HG03135 (cell line): Measurements from ENCODE around the gene R3HDM2.
A peak's percentile ranks its signal among the peaks of the same experiment; 100 is the strongest.

Experiments
- ATAC-seq: cut with Tn5 transposase; IDR thresholded peaks from one replicate; pipeline ENCODE4 v1.9.1; 2021; ENCODE audit warnings: mild to moderate bottlenecking, moderate library complexity; ENCODE audit not compliant: unreplicated experiment

R3HDM2 gene

DNA sequence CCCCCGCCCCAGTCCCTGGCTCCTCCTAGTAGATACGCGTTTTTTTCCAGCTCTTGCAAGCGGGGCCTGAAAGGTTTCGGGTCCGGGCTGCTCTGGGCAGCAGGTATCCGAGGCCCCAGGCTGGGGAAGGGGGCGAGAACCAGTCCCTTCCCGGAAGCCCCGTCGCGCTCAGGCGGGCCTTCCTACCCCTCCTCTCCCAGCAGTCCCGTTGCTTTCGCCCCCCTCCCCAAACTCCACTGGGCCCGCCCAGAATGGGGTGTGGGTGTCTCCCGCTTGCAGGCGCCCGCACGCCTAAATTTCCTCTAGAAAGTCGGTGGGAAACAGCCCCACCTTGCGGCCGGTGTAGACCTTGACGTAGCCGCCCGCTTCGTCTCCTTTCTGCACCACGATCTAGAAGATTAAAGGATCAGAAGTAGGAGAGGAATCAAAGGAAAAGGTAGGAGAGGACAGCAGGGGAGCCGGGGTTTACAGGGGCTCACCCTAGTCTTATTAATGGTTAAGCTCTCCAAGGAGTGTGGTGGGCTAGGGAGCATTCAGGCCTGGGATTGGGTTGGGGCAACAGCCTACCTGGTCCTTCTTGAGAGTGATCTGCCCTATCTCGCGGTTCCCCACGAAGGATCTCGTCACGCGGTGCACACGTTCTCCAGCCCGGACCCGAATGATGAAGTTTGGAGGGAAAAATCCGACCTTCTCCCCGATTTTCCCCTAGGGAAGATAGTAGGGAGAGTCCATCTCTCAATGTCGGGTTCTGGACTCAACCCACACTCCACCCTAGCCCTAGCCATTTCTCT, 187.1 kb downstream of the R3HDM2 start:
- no peak for ATAC-seq

DNA sequence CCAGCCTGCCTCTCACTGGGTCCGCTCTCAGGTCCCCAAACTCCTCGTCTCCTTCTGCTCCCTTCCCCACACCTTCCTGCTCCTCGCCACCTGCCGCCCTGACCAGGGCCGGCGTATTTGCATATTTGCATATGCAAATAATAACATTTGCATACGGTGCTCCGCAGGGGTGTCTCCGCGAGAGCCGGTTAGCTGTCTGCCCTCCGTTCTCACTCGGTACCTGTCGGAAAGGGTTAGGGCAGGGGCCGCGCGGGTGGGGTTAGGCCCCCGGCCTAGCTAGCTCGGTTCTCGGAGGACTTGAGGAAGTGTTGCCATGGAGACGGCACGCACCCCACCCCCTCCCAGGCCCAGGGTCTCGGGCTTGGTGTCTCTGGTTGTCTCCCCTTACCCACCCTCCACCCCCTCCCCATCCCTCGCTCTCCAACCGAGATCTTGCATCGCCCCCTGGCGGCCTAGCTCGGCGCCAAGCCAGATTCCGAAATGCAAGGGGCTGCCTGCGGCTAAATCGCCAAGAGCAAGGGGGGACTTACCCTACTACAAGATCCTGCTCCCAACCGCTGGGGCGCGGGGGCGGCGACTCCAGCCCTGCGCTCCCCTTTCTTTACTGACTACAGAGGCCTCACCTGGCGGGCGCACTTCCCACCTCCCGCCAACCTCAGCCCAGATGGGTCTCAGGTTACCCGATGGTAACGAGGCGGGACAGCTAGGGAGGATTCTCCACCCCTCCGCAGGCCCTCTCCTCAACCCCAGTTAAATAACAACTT, 188.0 kb downstream of the R3HDM2 start:
- peak; percentile 42 for ATAC-seq

DNA sequence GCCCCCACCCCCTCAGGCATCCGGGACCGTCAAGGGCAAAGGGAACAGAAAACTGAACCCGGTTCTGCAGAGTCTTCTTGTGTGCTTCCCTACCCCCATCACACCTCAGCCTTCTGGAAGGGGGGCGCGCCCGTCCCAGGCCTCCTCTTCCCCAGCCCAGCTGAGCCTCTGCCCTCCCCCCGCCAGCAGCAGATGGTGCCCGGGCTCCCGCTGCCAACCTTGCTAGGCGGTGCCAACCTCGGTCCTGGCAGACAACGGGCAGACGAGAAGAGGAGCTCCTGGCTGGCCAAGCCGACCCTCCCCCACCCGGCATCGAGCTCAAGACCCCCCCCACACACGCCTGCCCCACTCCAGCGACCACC, 188.5 kb downstream of the R3HDM2 start:
- ATAC-seq = no peak

DNA sequence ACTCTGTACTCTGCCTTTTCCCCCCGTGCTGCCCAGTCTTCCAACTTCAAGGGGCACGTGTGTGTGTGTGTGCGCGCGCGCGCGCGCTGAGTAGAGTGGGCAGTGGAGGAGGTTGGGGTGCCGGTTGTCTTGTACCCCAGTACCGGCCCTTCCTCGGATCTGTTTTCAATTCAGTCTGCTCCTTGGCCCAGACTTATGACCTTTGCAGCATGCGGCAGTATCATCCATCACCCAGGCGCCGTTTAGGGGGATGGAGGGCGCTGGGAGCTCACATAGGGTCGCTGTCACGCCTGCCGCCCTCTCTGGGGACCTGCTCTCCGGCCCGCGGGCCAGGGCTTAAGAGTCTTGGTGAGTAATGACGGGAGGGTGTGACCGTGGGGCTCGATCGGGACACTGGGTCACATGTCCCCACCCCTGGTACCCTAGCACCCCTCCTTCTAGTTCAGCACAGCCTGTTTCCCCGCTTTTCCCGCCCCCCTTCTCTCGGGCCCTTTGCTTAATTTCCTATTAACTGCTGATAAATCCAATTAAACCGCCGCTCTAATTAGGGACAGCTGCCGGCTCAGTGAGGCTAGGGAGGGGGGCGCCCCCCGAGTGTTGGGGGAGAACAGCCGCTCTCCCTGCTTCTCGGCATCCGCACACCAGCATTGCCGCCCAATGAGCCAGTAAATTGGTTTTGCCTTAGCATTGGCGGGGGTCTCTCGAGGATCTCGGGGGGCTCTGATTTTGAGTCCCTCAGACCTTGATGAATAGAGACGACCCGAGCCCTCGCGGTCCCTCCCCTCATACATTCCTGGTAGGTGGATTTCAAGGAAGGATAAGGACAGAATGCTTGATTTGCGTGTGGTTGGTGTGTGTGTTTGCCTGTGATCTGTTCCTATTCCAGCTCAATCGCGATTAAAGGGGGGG, 189.2 kb downstream of the R3HDM2 start:
- ATAC-seq = no peak

DNA sequence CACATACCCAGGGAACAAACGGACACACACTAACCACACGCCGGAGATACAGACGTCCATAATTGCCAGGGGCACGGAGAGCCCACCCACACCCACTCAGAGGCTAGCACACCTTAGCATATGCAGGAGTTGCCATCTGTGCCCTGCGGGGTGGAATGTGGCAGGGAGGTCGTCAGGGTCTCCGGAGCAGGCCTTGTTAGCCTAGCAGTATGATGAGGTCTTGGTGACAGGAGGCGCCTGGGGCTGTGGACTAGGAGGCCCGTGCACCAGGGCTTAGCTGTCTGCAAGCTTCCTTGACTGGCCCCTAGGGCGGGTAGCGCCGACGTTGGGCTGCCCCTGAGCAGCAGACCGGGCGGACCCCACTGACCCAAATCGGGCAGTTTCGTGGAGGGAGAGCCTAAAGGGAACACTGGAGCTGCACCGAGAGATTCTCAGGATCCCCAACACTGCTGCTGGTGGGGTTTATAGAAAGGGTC, 189.9 kb downstream of the R3HDM2 start:
- ATAC-seq = no peak

DNA sequence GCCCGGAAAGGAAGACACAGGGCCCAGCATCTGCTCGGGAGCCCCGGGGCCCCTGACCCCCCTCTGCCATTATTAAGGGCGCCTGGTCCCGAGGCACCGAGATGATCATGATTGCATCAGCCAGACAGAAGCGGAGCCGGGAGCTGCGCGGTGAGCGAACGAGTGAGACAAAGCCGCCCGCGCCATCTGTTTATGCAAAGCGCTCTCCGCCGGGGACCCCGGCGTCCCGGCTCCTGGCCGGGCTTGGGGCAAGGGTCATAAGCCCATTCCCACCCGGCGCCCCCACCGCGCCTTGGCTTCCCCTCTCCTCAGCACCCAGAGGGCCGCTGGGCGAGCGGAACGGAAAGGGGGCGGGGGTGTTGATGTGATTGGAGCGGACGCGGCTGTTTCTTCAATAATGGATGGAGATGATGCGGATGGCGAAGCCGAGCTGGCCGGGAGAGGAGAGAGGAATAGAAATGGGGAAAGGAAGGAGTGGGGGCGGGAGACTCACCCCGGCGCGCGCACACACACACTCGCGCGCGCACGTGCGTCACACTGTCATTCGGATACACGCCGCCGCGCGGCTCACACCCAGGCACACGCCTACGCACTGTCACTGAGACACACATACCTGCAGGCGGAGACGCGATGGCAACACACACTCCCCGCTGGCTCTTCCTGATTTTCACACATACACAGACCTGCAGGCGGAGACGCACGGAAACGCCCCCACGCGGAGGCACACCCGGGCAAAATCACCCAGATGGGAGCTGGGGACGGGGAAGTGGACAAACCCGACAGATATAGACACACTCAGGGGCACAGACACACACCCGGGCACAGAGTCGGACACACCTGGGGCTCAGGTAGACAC, 190.5 kb downstream of the R3HDM2 start:
- no peak for ATAC-seq

DNA sequence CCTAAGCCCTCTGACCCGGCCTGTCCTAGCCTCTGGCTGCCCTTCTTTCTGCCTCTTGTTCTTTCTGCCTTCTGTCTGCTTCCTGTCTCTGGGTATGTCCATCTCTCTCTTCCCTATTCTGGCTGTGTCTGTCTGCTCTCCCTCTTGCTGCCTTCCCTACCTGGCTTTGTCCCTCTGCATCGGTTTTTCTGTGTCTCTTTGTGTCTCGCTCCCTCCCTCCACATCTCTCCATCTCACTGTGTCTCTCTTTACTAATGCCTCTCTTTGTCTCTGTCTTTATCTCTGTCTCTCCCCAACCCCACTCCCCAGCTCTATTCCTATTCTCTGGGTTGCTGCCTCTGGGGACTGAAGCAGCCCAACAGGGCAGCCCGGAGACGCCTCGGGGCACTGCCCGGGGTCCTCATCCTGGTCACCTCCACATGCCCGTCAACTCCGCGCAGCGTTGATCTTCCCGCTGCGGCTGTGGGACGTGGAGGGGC, 191.2 kb downstream of the R3HDM2 start:
- no peak for ATAC-seq

DNA sequence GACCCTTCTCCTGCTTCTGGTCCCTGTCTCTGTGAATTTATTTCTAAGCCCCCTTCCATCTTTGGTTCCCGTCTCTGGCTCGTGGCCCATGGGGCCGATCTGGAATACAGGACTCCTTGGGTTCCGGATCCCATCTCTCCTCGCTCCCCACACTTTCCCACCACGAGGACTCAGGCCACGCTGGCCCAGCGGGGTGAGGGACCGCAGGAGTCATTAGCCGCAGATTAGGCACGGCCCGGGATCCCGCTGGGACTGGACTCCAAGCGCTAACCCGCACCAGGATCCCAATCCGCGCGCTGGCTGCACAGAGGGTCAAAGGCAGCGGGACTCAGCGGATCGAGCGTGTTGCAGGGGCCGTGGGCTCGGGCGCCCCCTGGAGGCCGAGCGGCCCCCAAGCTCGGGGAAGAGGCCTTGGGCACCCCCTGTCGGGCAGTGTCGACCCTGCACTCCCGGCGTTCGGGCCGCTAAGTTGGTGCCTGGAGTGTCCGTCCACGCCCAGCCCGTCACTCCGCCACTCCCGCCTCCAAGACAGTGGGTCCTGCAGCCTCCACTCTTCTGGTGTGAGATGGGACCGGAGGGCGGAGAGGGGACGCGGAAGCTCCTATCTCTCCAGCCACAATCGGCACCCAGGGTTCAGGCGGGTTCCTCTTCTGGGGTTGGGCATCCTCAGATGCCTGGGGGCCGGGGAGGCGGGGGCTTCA, 191.8 kb downstream of the R3HDM2 start:
- ATAC-seq = peak; percentile 49

DNA sequence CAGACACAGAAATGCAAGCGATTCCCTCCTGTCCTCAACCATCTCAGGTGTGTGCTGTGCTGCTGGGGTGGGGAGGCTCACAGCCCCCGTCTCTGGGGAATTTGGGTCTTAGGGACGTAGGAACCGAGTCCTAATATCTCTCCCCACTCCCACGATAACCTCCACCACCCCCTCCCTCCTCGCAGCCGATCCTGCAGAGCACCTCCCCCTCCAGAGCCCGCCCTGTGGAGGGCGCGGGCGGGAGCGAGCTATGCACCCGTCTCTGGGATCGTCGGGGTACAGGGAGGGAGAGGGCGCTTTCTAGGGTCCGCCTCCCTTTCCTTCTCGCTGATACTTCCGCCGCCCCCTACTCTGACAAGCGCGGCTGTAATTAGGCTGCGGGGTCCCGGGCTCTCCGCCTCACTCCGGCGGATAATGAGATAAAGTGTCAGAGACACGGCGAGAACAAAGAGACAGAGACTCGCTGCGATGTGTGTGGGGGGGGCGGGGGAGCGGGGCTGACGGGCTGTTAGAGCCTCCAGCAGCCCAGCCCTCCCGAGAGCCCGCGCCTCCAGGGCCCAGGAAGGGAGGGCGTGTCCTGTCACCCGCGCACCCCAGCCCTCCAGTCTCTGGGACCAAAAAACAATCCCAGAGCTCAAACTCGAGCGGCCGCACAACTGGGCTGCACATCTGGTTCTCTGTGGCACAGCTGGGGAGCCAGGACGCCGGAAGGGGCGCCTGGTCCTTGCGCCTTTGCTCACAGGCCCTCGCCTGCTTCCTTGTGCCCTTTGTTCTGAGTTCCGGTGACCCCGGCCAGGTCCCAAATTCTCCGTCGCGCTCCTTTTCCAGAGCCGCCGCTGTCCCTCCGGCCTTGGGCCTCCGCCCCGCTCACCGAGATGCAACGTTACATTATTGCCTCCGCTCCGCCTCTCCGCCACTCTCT, 192.7 kb downstream of the R3HDM2 start:
- ATAC-seq = no peak

DNA sequence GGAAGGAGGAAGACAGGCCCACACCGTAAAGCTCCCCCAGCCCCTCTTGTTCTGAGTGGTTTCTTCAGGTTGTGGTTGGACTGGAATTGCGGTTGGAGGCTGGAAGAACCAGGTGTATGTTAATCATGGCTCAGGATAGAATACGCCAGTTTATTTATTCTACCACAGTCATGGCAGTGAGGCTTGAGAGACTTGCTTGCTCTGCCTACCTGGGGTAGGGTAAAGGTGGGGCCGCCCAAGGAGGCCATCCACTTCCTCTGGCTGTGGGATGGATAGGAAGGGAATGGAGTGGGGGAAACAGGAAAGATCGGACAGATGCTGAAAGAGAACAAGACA, 193.3 kb downstream of the R3HDM2 start:
- ATAC-seq = no peak

DNA sequence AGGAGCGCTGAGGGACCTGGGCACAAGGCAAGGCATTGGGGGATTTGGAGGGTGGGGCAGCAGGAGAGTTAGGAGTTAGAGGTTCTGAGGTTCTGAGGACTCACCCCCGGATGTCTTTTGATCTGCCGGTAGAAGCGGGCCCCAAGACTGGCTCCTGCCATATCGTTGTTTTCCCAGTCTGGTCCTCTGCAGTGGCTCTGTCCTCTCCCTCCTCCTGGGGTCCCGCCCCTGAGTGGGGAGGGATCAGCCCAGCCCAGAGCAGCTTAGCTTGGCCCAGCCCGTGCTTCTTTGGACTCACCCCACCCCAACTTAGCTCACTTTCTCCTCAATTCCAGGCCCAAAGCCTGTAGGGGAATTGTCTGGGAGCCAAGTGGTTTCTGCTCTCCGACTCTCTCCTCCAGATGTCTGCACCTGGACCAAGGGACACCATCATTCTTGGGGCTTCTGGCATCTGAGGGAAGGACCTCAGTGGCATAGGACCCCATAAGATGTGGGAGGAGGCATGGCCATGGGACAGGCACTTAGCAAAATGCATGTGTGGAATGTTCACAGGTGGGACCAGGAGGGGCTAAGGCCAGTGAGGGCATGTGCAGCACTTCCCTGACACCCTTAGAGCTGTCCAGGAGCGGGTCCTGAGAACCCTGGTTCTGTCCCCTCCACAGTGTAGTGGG, 193.8 kb downstream of the R3HDM2 start:
- ATAC-seq = no peak

DNA sequence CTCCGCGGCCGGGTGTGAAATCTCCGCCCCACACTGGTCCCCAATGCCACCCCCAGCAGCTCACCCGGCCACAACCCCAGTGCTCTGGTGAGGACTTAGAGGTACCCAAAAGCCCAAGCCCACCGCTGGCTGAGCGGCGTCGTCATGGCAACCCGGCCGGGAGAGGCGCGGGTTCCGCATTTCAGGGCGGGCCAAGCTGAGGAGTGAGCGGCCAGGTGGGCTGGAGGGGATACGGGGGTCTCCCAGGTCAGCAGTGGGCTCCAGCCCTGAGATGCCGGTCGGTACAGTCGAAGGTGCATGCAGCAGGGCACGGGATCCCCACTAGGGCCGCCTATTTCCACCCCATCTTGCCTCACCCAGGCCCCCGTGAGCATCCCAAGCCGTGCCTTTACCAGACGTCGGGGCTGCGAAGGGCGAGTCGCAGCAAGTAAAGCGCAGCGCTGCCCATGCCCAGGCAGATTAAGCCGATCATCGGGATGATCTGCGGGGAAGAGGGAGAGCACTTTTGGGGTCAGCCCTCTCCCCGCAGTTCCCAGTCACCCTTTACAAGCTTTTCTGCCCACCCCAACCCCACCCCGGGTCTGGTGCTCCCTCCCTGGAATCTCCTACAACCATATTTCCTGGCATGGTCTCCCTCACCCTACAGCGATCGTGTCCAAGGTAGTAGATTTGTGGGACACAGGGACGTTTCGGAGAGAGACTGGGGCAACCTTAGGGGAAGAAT, 194.5 kb downstream of the R3HDM2 start:
- no peak for ATAC-seq

DNA sequence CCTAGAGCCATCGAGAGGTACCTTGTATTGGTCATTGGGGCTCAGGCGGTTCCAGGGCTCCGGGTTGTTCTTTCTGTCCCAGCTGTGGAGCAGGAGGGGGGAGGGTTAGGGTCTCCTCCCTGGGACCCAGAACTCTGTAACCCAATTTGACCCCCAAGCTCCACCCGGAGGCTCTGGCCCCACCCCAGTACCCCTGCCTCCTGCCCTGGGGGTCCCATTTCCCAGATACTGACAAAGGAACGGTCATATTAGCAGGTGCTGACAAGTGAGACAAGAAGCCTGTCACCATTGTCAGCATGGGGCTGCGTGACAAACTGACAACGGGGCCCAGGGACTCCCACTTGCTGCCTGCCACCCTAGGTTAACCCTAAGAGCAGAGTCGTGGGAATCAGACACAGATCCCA, 195.1 kb downstream of the R3HDM2 start:
- ATAC-seq = no peak

DNA sequence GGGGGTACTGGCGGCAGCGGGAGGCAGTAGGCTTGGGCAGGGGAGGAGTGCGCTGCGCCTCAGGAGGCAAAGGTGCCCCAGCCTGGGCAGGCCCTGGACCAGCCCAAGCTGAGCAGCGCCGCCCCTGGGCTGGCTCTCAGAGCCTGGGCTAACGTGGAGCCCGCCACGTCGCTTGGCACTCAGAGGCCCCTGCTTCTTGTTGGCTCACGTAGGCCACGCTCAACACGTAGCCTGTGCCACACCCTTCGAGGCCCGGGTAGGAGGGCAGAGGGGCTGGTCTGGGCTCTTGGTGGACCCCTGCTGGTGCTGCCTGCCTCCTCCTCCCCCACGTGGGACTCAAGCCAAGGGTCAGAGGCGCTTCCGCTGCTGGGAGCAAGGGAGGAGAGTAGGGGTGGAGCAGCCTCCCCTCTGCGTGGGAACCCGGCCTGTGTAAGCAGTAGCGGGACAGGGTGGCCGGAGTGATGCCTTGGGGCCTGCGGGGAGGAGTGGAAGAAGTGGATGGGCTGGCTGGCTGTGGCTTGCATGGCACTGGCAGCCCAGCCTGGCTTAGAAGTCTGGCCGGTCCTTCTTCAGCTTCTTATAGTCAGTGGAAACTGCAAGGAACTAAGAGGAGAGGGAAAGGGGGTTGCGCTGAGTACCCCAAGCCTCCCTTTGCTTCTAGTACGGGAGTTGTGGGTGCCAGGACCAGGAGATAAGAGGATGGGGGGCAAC, 195.7 kb downstream of the R3HDM2 start:
- no peak for ATAC-seq

DNA sequence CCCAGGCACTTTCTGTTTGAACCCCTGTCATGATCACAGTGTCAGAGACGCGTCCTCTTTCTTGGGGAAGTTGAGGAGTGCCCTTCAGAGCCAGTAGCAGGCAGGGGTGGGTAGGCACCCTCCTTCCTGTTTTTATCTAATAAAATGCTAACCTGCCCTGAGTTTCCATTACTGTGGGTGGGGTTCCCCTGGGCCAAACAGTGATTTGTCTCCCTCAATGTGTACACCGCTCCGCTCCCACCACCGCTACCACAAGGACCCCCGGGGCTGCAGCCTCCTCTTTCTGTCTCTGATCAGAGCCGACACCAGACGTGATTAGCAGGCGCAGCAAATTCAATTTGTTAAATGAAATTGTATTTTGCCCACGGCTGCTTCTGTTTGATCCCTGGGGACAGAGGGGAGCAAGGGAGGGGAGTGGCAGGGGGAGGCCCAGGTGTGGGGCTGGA, 196.2 kb downstream of the R3HDM2 start:
- ATAC-seq = no peak

DNA sequence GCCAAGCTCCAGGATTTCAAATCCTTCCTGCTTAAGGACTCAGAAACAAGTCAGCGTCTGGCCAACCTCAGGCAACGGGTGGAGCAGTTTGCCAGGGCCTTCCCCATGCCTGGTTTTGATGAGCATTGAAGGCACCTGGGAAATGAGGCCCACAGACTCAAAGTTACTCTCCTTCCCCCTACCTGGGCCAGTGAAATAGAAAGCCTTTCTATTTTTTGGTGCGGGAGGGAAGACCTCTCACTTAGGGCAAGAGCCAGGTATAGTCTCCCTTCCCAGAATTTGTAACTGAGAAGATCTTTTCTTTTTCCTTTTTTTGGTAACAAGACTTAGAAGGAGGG, 196.6 kb downstream of the R3HDM2 start:
- no peak for ATAC-seq
